H9 (cell line): Measurements from ENCODE around the gene SDHB. TPM values are rescaled to one million over a fixed set of nuclear protein-coding genes. Genes with fewer than 3 reads are reported as not detected.
A peak's percentile ranks its signal among the peaks of the same experiment; 100 is the strongest.

Experiments used
- DNase-seq: peaks from one replicate; pipeline ENCODE4 v3.0.0-alpha.2; 2017
- H2AFZ ChIP-seq: one replicate; pipeline ENCODE4 v1.6.1; 2013; ENCODE audit warnings: mild to moderate bottlenecking, low read length, control low read depth, moderate library complexity
- H2AK5ac ChIP-seq: 2 replicates; pipeline ENCODE4 v1.6.1; 2013; ENCODE audit warnings: low read length, control low read depth, mixed read lengths; ENCODE audit not compliant: insufficient read length
- H2BK120ac ChIP-seq: one replicate; pipeline ENCODE4 v1.6.1; 2013; ENCODE audit warnings: low read depth, mild to moderate bottlenecking, low read length, control low read depth, inconsistent platforms; ENCODE audit not compliant: poor library complexity, severe bottlenecking
- H2BK12ac ChIP-seq: 2 replicates; pipeline ENCODE4 v1.6.1; 2013; ENCODE audit warnings: low read length, control low read depth, mixed read lengths, low read depth; ENCODE audit not compliant: insufficient read length
- H2BK15ac ChIP-seq: 2 replicates; pipeline ENCODE4 v1.6.1; 2013; ENCODE audit warnings: low read depth, low read length, control low read depth
- H2BK20ac ChIP-seq: one replicate; pipeline ENCODE4 v1.6.1; 2013; ENCODE audit warnings: low read depth, mild to moderate bottlenecking, low read length, control low read depth, inconsistent platforms; ENCODE audit not compliant: poor library complexity, severe bottlenecking
- H2BK5ac ChIP-seq: 2 replicates; pipeline ENCODE4 v1.6.1; 2013; ENCODE audit warnings: low read length, control low read depth, mixed read lengths; ENCODE audit not compliant: insufficient read length
- H3K14ac ChIP-seq: 2 replicates; pipeline ENCODE4 v1.6.1; 2013; ENCODE audit warnings: low read length, control low read depth; ENCODE audit not compliant: insufficient read depth
- H3K18ac ChIP-seq: 2 replicates; pipeline ENCODE4 v1.6.1; 2013; ENCODE audit warnings: low read depth, mild to moderate bottlenecking, mixed read lengths, low read length, control low read depth; ENCODE audit not compliant: insufficient read length
- H3K23ac ChIP-seq: 2 replicates; pipeline ENCODE4 v1.6.1; 2013; ENCODE audit warnings: low read length, control low read depth, mixed read lengths, low read depth; ENCODE audit not compliant: insufficient read length
- H3K23me2 ChIP-seq: 2 replicates; pipeline ENCODE4 v1.6.1; 2013; ENCODE audit warnings: low read depth, mild to moderate bottlenecking, mixed read lengths, low read length, control low read depth; ENCODE audit not compliant: insufficient read length, poor library complexity, severe bottlenecking
- H3K27ac ChIP-seq: 2 replicates; pipeline ENCODE4 v1.5.1; 2013; ENCODE audit warnings: low read length, control low read depth, mixed read lengths, low read depth; ENCODE audit not compliant: insufficient read length
- H3K27me3 ChIP-seq: 2 replicates; pipeline ENCODE4 v1.6.1; 2013; ENCODE audit warnings: low read length, control low read depth, inconsistent platforms; ENCODE audit not compliant: insufficient read depth
- H3K4ac ChIP-seq: 2 replicates; pipeline ENCODE4 v1.6.1; 2013; ENCODE audit warnings: low read depth, mild to moderate bottlenecking, control low read depth, inconsistent platforms, low read length, moderate library complexity
- H3K4me1 ChIP-seq: 2 replicates; pipeline ENCODE4 v1.6.1; 2013; ENCODE audit warnings: low read length, control low read depth, inconsistent platforms; ENCODE audit not compliant: insufficient read depth
- H3K4me2 ChIP-seq: 2 replicates; pipeline ENCODE4 v1.6.1; 2013; ENCODE audit warnings: low read length, control low read depth, mixed read lengths; ENCODE audit not compliant: insufficient read length, insufficient read depth
- H3K56ac ChIP-seq: 2 replicates; pipeline ENCODE4 v1.6.1; 2013; ENCODE audit warnings: low read depth, mild to moderate bottlenecking, mixed read lengths, low read length, control low read depth; ENCODE audit not compliant: insufficient read length
- H3K79me1 ChIP-seq: 2 replicates; pipeline ENCODE4 v1.6.1; 2013; ENCODE audit warnings: low read depth, mild to moderate bottlenecking, moderate library complexity, low read length, control low read depth, inconsistent platforms; ENCODE audit not compliant: insufficient read depth, poor library complexity, severe bottlenecking
- H3K79me2 ChIP-seq: 2 replicates; pipeline ENCODE4 v1.6.1; 2013; ENCODE audit warnings: low read length, control low read depth, inconsistent platforms; ENCODE audit not compliant: insufficient read depth
- H3K9ac ChIP-seq: 2 replicates; pipeline ENCODE4 v1.6.1; 2013; ENCODE audit warnings: low read length, control low read depth, mixed read lengths; ENCODE audit not compliant: insufficient read length; ENCODE audit errors: extremely low read depth
- H3K9me3 ChIP-seq: one replicate; pipeline ENCODE4 v1.6.1; 2013; ENCODE audit warnings: low read depth, low read length, inconsistent platforms; ENCODE audit not compliant: control insufficient read depth
- H3T11ph ChIP-seq: one replicate; pipeline ENCODE4 v1.6.1; 2013; ENCODE audit warnings: mild to moderate bottlenecking, low read length, control low read depth, inconsistent platforms
- H4K20me1 ChIP-seq: one replicate; pipeline ENCODE4 v1.6.1; 2013; ENCODE audit not compliant: control insufficient read depth, insufficient read length, insufficient read depth
- H4K5ac ChIP-seq: 2 replicates; pipeline ENCODE4 v1.6.1; 2013; ENCODE audit warnings: low read depth, mild to moderate bottlenecking, mixed read lengths, low read length, control low read depth; ENCODE audit not compliant: insufficient read length
- H4K8ac ChIP-seq: replicated peaks from 2 replicates; pipeline ENCODE4 v1.6.1; 2013; ENCODE audit warnings: low read length, control low read depth, mixed read lengths, low read depth; ENCODE audit not compliant: insufficient read length
- H4K91ac ChIP-seq: 2 replicates; pipeline ENCODE4 v1.6.1; 2013; ENCODE audit warnings: low read depth, mild to moderate bottlenecking, moderate library complexity, mixed read lengths, low read length, control low read depth; ENCODE audit not compliant: insufficient read length
- H3K27ac Mint-ChIP-seq, 3 experiments: 2 replicates in 2 of 3; 3 replicates in 1 of 3; pipeline ENCODE4 v1.8.0; 2020 to 2021; ENCODE audit warnings: mixed read lengths in 3 of 3, mild to moderate bottlenecking in 1 of 3, moderate library complexity in 1 of 3
- H3K27me3 Mint-ChIP-seq: 2 replicates; pipeline ENCODE4 v1.8.0; 2021; ENCODE audit warnings: low read depth, mild to moderate bottlenecking, moderate library complexity, mixed read lengths
- H3K36me3 Mint-ChIP-seq, 3 experiments: 2 replicates in 2 of 3; 3 replicates in 1 of 3; pipeline ENCODE4 v1.8.0; 2020 to 2021; ENCODE audit warnings: low read depth in 3 of 3, mixed read lengths in 3 of 3; ENCODE audit not compliant: insufficient read depth in 1 of 3
- H3K4me1 Mint-ChIP-seq, 2 experiments: 2 replicates each; pipeline ENCODE4 v1.8.0; 2020; ENCODE audit warnings: mixed read lengths in 2 of 2
- H3K4me3 Mint-ChIP-seq, 2 experiments: 2 replicates in 1 of 2; 3 replicates in 1 of 2; pipeline ENCODE4 v1.8.0; 2020 to 2021; ENCODE audit warnings: mild to moderate bottlenecking in 2 of 2, mixed read lengths in 2 of 2, moderate library complexity in 1 of 2
- H3K9me3 Mint-ChIP-seq, 2 experiments: 2 replicates in 1 of 2; 3 replicates in 1 of 2; pipeline ENCODE4 v1.8.0; 2020; ENCODE audit warnings: mild to moderate bottlenecking in 2 of 2, mixed read lengths in 2 of 2, moderate library complexity in 1 of 2
- WGBS: extraction: QIAGEN DNeasy Blood & Tissue Kit; methylation state at CpG from one replicate; pipeline ENCODE4 v1.1.7; 2013; ENCODE audit warnings: missing lambda C conversion rate, low lambda C conversion rate, mixed read lengths; ENCODE audit not compliant: insufficient read length; ENCODE audit errors: extremely low coverage; 5-methylcytosine and 5-hydroxymethylcytosine counted together
- total RNA-seq: library from RNA; stranded (reverse); gene quantifications from 2 replicates; pipeline ENCODE4 v1.2.1, GENCODE V29; 2021
- TF ChIP-seq, protein P1 (sequence below): fragments of 200-600 bp; sonication (generic); conservative IDR thresholded peaks from 3 replicates; pipeline ENCODE4 v1.8.0; 2021; ENCODE audit warnings: antibody characterized with exemption, mild to moderate bottlenecking

SDHB gene
- total RNA-seq, 1 experiment from 2014 or later = 77.5 TPM

DNA sequence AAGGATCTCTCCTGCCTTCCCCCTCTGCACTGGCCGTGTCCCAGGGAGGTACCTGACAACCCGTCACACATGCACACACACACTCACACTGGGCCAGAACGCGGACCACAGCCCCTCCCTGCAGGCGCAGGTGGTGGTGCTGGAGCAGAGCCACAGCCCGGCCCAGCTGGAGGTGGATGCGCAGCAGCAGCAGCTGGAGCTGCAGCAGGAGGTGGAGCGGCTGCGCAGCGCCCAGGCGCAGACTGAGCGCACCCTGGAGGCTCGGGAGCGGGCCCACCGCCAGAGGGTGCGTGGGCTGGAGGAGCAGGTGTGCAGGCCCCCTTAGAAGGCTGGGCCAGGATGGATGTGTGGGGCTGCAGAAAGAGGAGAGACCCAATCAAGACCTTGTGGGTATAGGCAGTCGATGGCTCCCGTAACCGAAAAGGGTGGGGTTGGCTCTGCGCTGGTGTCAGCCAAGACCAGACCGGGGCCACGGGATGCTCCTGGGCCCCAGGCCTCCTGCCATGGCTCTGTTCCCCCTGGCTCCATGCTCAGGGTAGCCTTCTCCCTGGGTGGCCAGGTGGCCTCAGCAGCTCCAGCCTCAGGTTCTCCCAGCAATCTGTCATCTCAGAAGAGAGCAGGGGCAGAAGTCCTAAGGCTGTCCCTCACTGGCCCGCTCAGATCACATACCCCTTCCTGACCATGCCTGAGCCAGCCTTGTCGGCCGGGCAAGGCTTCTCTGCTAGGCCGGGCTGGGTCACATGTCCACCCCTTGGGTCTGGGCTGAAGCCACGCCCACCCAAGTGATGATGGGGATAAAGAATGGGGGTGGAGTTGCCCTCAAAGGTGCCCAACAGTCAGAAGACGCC is 82.3 kb downstream of the SDHB start:
- H2BK20ac ChIP-seq = no peak overlapping the region
- H3K56ac ChIP-seq = no peak overlapping the region
- H2BK12ac ChIP-seq = no peak overlapping the region
- H3K9me3 ChIP-seq = no peaks in the 10 kb centered on the region
- no peaks in the 10 kb centered on the region for H3K4me1 ChIP-seq
- no peak overlapping the region for H3K14ac ChIP-seq
- H3K27me3 ChIP-seq = no peaks in the 10 kb centered on the region
- no peak overlapping the region for H4K8ac ChIP-seq
- H2BK120ac ChIP-seq = no peak overlapping the region
- H3K9ac ChIP-seq = no peak overlapping the region
- no peak overlapping the region for H2AFZ ChIP-seq
- no peaks in the 10 kb centered on the region for H4K20me1 ChIP-seq
- no peaks in the 10 kb centered on the region for H3K79me1 ChIP-seq
- no peaks in the 10 kb centered on the region for H3K79me2 ChIP-seq
- no peak overlapping the region for H2AK5ac ChIP-seq
- no peak overlapping the region for H2BK5ac ChIP-seq
- H3K18ac ChIP-seq = no peak overlapping the region
- no peak overlapping the region for H3K4me2 ChIP-seq
- Mint-ChIP-seq H3K27ac (peak overlapping the region in 1 of 3 experiments; percentile 72; a peak in 2 of 7 replicates), H3K36me3 (peaks cover 11 to 52% (median 36%) of the 10 kb centered on the region in 3 experiments), H3K9me3 (no peaks in the 10 kb centered on the region), H3K4me1 (peaks cover 12 to 29% of the 10 kb centered on the region in 2 experiments), H3K4me3 (no peak overlapping the region), H3K27me3 (no peaks in the 10 kb centered on the region)
- H2BK15ac ChIP-seq = no peak overlapping the region
- H3K23ac ChIP-seq = no peak overlapping the region
- H4K91ac ChIP-seq = no peak overlapping the region
- H3K4ac ChIP-seq = no peak overlapping the region
- TF ChIP-seq, protein P1, sequence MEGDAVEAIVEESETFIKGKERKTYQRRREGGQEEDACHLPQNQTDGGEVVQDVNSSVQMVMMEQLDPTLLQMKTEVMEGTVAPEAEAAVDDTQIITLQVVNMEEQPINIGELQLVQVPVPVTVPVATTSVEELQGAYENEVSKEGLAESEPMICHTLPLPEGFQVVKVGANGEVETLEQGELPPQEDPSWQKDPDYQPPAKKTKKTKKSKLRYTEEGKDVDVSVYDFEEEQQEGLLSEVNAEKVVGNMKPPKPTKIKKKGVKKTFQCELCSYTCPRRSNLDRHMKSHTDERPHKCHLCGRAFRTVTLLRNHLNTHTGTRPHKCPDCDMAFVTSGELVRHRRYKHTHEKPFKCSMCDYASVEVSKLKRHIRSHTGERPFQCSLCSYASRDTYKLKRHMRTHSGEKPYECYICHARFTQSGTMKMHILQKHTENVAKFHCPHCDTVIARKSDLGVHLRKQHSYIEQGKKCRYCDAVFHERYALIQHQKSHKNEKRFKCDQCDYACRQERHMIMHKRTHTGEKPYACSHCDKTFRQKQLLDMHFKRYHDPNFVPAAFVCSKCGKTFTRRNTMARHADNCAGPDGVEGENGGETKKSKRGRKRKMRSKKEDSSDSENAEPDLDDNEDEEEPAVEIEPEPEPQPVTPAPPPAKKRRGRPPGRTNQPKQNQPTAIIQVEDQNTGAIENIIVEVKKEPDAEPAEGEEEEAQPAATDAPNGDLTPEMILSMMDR = no peak
- peak; percentile 75 for DNase-seq
- no peak overlapping the region for H4K5ac ChIP-seq
- no peak overlapping the region for H3K27ac ChIP-seq
- H3T11ph ChIP-seq = no peak overlapping the region
- no peaks in the 10 kb centered on the region for H3K23me2 ChIP-seq
- no CpG with 5 or more reads among the region's 28 CpGs for WGBS
